SK-N-SH treated with all-trans-retinoic acid at 6 μM for 48 hours (cell line): ENCODE data around the gene DPT.
A peak's percentile ranks its signal among the peaks of the same experiment; 100 is the strongest.
"Not testable (repeated sequence)": the region's sequence is repeated elsewhere in the genome, so short reads cannot be mapped to it uniquely, and the experiment has no call there.

Experiments used
- ATAC-seq: fragments of 200-7000 bp; cut with Tn5 transposase; 3 replicates; pipeline ENCODE4 v1.9.1; 2020; ENCODE audit warnings: mild to moderate bottlenecking, moderate library complexity
- ARNTL ChIP-seq: fragments of 450-650 bp; formaldehyde crosslinking; IDR thresholded peaks from 2 replicates; pipeline ENCODE4 v1.5.0; 2020; ENCODE audit warnings: low read depth, mild to moderate bottlenecking, moderate library complexity, borderline replicate concordance
- BACH2 ChIP-seq: fragments of 250-450 bp; sonication (Bioruptor Pico); IDR thresholded peaks from 2 replicates; pipeline ENCODE4 v1.9.0; 2021; ENCODE audit warnings: mild to moderate bottlenecking, borderline replicate concordance
- CSDC2 ChIP-seq: fragments of 250-450 bp; sonication (Bioruptor Pico); IDR thresholded peaks from 2 replicates; pipeline ENCODE4 v1.5.0; 2020; ENCODE audit warnings: mild to moderate bottlenecking, moderate library complexity
- CSRNP3 ChIP-seq: fragments of 250-450 bp; sonication (Bioruptor Pico); IDR thresholded peaks from 2 replicates; pipeline ENCODE4 v1.5.1; 2021; ENCODE audit warnings: mild to moderate bottlenecking, moderate library complexity
- GLIS3 ChIP-seq: fragments of 250-450 bp; sonication (Bioruptor Pico); IDR thresholded peaks from 2 replicates; pipeline ENCODE4 v1.5.0; 2020; ENCODE audit warnings: mild to moderate bottlenecking, moderate library complexity
- OSR1 ChIP-seq: fragments of 250-450 bp; sonication (Bioruptor Pico); IDR thresholded peaks from 2 replicates; pipeline ENCODE4 v1.8.0; 2022; ENCODE audit warnings: moderate library complexity, mild to moderate bottlenecking, inconsistent platforms
- PATZ1 ChIP-seq: fragments of 250-450 bp; sonication (Bioruptor Pico); IDR thresholded peaks from 2 replicates; pipeline ENCODE4 v1.8.0; 2020; ENCODE audit warnings: mild to moderate bottlenecking, moderate library complexity, borderline replicate concordance
- POU6F1 ChIP-seq: fragments of 250-450 bp; sonication (Bioruptor Pico); IDR thresholded peaks from 2 replicates; pipeline ENCODE4 v1.8.0; 2021; ENCODE audit warnings: low read depth, mild to moderate bottlenecking, moderate library complexity, borderline replicate concordance
- PPARA ChIP-seq: fragments of 250-450 bp; sonication (Bioruptor Pico); IDR thresholded peaks from 2 replicates; pipeline ENCODE4 v1.5.0; 2020; ENCODE audit warnings: mild to moderate bottlenecking, borderline replicate concordance
- RARB ChIP-seq: fragments of 250-450 bp; sonication (Bioruptor Pico); IDR thresholded peaks from 2 replicates; pipeline ENCODE4 v1.8.0; 2021; ENCODE audit warnings: mild to moderate bottlenecking, moderate library complexity
- SNAI2 ChIP-seq: fragments of 250-450 bp; sonication (Bioruptor Pico); IDR thresholded peaks from 2 replicates; pipeline ENCODE4 v1.5.0; 2020; ENCODE audit warnings: mild to moderate bottlenecking, moderate library complexity
- TCF4 ChIP-seq: fragments of 250-450 bp; sonication (Bioruptor Pico); IDR thresholded peaks from 2 replicates; pipeline ENCODE4 v1.8.0; 2021; ENCODE audit warnings: mild to moderate bottlenecking, moderate library complexity, borderline replicate concordance
- TOX ChIP-seq: fragments of 250-450 bp; sonication (Bioruptor Pico); IDR thresholded peaks from 2 replicates; pipeline ENCODE4 v1.8.0; 2021; ENCODE audit warnings: mild to moderate bottlenecking, moderate library complexity, borderline replicate concordance
- TSHZ2 ChIP-seq: fragments of 250-450 bp; sonication (Bioruptor Pico); IDR thresholded peaks from 2 replicates; pipeline ENCODE4 v1.5.0; 2020; ENCODE audit warnings: mild to moderate bottlenecking, moderate library complexity
- ZC3H10 ChIP-seq: fragments of 250-450 bp; sonication (Bioruptor Pico); IDR thresholded peaks from 2 replicates; pipeline ENCODE4 v1.5.1; 2021; ENCODE audit warnings: mild to moderate bottlenecking, moderate library complexity
- ZFP30 ChIP-seq: fragments of 450-650 bp; formaldehyde crosslinking; IDR thresholded peaks from 2 replicates; pipeline ENCODE4 v1.5.0; 2022; ENCODE audit warnings: mild to moderate bottlenecking, moderate library complexity
- ZNF565 ChIP-seq: fragments of 450-650 bp; formaldehyde crosslinking; conservative IDR thresholded peaks from 2 replicates; pipeline ENCODE4 v1.5.0; 2020; ENCODE audit warnings: low read depth, mild to moderate bottlenecking, moderate library complexity
- ZNF70 ChIP-seq: fragments of 450-650 bp; formaldehyde crosslinking; IDR thresholded peaks from 2 replicates; pipeline ENCODE4 v1.5.0; 2020; ENCODE audit warnings: mild to moderate bottlenecking, moderate library complexity
- ZNF8 ChIP-seq: fragments of 450-650 bp; formaldehyde crosslinking; IDR thresholded peaks from 2 replicates; pipeline ENCODE4 v1.5.0; 2020; ENCODE audit warnings: mild to moderate bottlenecking, moderate library complexity

Gene DPT

GRCh38 chr1:168771104-168771630 lies 42.2 kb upstream of the DPT start (continued):
- TF ChIP-seq POU6F1 (CRISPR knock-in tag) (no peak), ARNTL (CRISPR knock-in tag) (no peak), BACH2 (CRISPR knock-in tag) (no peak), GLIS3 (CRISPR knock-in tag) (no peak)

GRCh38 chr1:168769893-168770292 lies 40.9 kb upstream of the DPT start:
- ATAC-seq, result not testable (repeated sequence)

- TF ChIP-seq OSR1, result no peak
- TF ChIP-seq ZNF70 (CRISPR knock-in tag), result no peak
- TF ChIP-seq BACH2 (CRISPR knock-in tag), result no peak
- no peak for TF ChIP-seq ARNTL (CRISPR knock-in tag)
- no peak for TF ChIP-seq TSHZ2 (CRISPR knock-in tag)
- TF ChIP-seq SNAI2 (CRISPR knock-in tag), result no peak
- no peak for TF ChIP-seq ZFP30 (CRISPR knock-in tag)
- no peak for TF ChIP-seq RARB (CRISPR knock-in tag)
- no peak for TF ChIP-seq CSRNP3 (CRISPR knock-in tag)
- TF ChIP-seq ZNF565 (CRISPR knock-in tag), result no peak
- no peak for TF ChIP-seq PPARA (CRISPR knock-in tag)
- no peak for TF ChIP-seq CSDC2
- TF ChIP-seq POU6F1 (CRISPR knock-in tag), result no peak
- TF ChIP-seq ZNF8 (CRISPR knock-in tag), result no peak
- TF ChIP-seq GLIS3 (CRISPR knock-in tag), result no peak
- ATAC-seq, result peak; percentile 90
These were observed 39.0 kb upstream of the DPT start for GRCh38 chr1:168767894-168768584.

- TF ChIP-seq ZNF8 (CRISPR knock-in tag) (no peak), CSDC2 (no peak), TOX (CRISPR knock-in tag) (no peak), POU6F1 (CRISPR knock-in tag) (no peak), PATZ1 (CRISPR knock-in tag) (no peak), GLIS3 (CRISPR knock-in tag) (no peak), TCF4 (CRISPR knock-in tag) (no peak), SNAI2 (CRISPR knock-in tag) (no peak), ZC3H10 (CRISPR knock-in tag) (no peak), TSHZ2 (CRISPR knock-in tag) (no peak), ARNTL (CRISPR knock-in tag) (no peak)
- no peak for ATAC-seq
These were observed 37.6 kb upstream of the DPT start for GRCh38 chr1:168766568-168766967.
